NCI-H2107 treated with DMSO at 0.1 percent for 48 hours (cell line): ENCODE data around the gene PRKAG2.

Experiments
- DNase-seq: peaks from one replicate; lab custom pipeline; 2025; ENCODE audit not compliant: unreplicated experiment; lab: John Stamatoyannopoulos, UW

Gene PRKAG2

DNA sequence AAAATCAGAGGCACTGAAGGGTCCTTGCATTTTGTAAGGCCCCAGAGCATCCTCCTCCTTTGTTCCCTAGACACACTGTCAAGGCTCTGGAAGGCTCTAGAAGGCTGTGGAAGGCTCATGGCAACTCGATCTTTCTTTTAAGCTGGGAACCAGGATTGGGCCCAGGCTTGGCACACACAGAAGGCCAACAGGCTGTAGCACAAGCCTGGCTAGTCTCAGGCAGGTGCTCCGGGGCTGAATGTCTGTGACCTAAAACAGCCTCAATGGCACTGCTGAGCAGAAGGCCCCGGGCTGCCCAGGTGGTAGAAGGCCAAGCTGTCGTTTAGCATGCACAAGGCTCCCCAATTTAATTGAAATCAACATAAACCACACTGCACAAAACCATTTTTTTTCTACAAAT lies 55.7 kb downstream of the PRKAG2 start:
- no peak for DNase-seq

- no peak for DNase-seq
Observed at GRCh38 chr7:151820491-151821105, 56.3 kb downstream of the PRKAG2 start.

DNA sequence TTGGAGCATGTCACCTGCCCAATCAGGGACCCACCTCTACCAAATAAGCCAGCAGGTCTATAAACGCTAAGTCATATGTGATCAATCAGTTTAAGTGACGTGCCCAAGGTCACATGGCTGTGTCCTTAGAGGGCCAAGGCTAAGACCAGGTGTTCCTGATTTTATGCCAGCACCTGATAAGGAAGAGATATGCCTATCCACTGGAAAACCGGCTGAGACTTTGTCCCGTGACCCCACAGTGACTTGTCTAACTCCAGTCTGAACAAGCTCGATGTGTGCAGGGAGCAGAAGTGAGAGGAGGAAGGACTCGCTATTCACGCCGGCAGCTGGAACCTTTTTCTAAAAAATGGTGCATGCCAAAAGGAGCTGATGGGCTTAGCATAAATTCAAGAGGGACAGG lies 57.0 kb downstream of the PRKAG2 start:
- DNase-seq: no peak

GRCh38 chr7:151818674-151819519 lies 58.0 kb downstream of the PRKAG2 start:
- DNase-seq: no peak

DNA sequence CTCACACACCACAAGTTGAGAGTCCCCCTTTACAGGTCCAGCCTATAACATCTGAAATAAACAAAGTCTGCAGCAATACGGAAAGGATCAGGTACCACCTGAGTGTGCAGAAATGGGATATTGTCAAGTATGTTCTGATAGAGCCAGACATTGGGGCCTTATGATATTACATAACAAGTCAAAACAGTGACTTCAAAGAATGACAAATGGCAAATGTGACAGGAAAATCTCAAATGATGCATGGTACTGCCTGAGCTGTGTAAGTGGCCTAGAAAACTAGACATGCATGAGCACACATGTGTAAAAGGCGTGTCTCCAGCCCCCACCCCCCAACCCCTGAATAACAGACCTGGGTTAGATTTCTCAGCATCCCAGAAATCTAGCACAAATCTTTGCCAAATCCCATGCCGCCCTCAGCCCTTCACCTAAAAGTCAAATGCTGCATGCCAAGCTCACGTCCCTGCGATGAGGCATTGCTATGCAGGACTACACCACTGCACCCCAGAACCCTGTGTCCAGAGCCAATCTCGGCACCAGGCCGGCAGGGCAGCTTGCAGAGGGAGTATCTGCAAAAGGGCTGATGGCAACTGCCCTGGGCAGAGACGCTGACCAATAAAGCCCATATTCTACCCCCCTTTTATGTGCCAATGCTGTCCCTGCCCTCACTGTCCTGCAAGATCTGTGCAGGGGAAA lies 58.8 kb downstream of the PRKAG2 start:
- DNase-seq: no peak

DNA sequence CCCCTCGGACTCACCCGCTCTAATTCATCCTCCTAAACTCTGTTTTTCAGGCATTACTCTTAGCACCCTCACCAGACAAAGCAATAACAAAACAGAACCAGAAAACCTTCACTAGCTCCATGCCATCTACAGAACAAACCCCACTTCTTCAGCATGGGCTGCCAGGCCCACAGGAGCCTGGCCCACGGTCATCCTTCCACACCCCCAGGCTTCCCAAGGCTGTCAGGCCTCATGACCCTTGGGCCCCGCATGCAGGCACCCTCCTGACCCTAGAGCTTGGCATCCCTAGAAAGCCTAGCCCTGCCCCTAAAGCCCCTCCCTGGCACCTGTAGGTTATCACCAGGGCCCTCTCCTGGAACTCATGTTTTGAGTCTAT lies 59.6 kb downstream of the PRKAG2 start:
- no peak for DNase-seq

DNA sequence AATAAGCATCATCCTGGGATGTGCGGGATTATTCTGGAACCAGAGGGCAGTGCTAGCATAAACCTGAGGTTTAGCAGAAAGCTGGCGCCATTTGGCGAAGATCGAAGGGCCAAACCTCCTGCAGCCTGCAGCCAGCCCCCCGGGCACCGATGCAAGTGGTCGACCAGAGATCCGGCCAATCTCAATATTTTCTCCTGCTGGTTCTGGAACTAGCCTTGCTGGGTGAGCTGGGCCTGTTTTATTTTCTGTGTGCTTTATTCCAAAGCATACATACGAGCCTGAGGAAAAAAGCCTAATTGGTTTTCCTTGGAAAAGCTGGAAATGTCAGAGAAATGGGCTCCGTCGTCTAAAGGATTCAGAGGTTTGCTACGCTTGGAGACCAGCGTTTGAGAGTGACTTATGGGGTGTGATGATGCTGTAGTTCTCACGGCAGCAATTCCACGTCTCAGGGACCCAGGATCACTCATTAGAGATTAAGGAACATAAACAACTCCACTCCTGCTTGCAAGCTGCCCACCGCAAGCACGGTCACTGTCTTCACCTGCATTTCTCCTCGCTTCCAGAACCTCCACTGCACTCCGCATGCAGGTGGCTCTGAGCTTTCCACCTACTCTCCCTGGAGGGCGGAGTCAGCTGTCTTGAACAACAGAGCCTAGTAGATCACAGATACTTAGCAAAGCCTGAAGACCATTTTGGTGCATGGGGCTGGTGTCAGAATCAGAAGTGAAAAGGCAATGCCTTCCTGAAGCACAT lies 60.2 kb downstream of the PRKAG2 start:
- no peak for DNase-seq

DNA sequence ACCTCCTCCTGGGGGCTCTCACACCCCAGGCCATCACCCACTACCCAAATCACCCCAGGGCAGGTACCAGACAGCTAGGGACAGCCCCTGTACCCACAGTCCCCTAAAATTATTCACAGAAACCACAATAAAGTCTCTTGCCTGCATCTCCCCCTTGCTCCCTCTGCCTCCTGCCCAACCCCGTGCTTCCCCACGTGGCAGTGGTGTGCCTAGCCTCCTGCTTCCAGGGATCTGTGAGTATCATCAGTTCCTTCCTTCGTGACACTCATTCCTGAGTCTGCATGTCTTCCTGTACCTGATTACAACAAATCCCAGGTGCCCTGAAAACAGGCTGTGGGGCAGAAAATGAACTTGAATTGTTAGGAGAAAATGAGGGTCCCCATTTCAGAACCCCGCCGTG lies 61.5 kb downstream of the PRKAG2 start:
- DNase-seq: no peak

DNA sequence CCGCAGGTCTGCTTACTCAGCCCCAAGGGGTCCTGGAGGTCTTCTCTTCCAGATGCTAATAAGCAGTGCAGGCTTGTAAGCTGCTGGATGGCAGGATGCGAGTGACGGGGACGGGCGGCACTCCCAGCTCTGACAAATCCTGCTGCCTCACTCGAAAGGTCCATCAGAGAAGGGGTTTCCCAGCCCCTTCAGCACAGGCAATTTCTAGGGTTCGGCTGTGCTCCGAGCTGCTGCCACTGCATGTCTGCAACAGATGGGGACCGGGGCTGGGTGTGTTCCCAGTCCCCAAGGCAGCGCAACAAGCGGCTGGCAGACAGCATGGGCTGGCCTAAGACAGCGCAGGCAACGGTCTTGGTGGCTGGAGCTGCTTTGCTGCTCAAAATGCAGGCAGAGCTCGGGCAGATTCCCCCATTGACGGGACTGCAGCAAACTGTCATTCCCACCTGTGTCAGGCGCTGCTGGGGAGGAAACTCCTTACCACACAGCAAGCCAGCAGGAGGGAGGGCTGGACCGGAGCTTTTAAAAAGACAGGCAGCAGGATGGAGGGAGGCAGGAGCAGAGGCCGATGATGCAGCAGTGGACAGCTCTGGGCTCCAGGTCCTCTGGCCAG lies 62.4 kb downstream of the PRKAG2 start:
- no peak for DNase-seq

DNA sequence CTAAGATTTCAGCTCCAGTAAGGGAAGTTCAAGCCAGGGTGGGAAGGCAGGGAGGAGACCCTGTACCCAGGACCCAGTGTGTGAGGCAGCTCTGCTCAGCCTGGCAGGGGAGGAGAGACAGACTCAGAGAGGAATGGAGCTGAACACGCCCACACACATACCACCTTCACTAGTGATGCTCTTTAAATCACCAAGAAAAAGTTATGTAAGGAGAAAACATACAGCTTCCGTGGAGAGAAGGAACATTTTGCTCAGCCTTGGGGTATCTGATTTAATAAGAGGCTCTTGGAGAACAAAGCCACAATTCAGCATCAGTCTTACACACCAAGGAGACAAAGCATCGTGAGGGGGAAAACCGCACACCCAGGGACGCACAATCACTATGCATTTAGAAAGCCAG lies 62.9 kb downstream of the PRKAG2 start:
- DNase-seq: no peak

- no peak for DNase-seq
Observed at GRCh38 chr7:151813445-151813844, 63.5 kb downstream of the PRKAG2 start.

DNA sequence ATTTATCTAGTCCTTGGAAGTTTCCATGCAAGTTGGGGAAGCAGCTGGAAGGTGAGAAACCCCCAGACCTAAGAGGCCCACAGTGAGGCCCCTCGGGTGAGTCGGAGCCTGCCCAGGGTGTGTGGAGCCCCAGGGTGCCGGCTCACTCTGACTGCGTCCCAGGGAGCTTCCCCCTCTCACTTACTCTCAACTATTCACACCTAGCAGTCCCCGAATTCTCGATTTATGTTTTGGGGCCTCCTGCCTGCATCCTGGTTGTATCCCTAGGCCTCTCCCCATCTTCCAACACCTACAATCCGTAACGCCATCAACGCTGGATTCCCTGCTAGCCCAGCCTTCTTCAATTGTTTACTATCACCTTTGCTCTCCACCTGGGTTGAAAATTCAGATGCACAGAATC lies 63.9 kb downstream of the PRKAG2 start:
- DNase-seq: no peak

- no peak for DNase-seq
Observed at GRCh38 chr7:151810441-151811232, 66.3 kb downstream of the PRKAG2 start.

DNA sequence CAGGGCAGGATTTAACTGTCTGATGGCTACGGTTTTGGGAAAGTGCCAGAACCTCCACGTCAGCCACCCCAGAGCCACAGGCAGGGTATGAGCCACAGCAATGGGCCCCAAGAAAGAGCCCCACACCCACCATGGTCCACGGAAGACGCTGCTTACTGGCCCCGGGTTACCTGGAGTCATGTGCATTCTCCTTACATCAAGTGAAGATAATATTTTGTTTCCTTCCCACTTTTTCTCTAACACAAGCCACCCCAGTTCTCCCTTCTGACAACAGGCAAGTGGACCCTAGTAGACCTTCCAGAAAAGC lies 67.1 kb downstream of the PRKAG2 start:
- no peak for DNase-seq

- no peak for DNase-seq
Observed at GRCh38 chr7:151809146-151809863, 67.6 kb downstream of the PRKAG2 start.

GRCh38 chr7:151808400-151809145 lies 68.3 kb downstream of the PRKAG2 start:
- DNase-seq: no peak

DNA sequence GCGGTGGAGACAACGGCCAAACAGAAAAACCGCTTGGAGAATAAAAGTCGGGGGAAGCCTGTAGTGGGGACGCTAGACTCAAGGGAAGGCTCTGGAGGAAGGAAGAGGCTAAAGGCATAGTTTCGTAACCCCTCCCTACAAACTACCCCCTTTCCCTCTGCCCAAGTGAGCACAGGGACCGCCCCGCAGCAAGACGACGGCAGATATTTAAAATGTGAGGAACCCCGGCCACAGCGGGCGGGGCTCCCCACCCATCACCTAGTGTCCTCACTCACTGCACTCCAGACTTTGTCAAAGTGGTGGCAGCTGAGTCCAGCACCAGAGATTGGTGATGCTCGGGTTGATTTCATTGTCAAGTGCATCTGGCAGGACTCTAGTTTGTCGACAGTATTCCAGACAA lies 69.1 kb downstream of the PRKAG2 start:
- no peak for DNase-seq

DNA sequence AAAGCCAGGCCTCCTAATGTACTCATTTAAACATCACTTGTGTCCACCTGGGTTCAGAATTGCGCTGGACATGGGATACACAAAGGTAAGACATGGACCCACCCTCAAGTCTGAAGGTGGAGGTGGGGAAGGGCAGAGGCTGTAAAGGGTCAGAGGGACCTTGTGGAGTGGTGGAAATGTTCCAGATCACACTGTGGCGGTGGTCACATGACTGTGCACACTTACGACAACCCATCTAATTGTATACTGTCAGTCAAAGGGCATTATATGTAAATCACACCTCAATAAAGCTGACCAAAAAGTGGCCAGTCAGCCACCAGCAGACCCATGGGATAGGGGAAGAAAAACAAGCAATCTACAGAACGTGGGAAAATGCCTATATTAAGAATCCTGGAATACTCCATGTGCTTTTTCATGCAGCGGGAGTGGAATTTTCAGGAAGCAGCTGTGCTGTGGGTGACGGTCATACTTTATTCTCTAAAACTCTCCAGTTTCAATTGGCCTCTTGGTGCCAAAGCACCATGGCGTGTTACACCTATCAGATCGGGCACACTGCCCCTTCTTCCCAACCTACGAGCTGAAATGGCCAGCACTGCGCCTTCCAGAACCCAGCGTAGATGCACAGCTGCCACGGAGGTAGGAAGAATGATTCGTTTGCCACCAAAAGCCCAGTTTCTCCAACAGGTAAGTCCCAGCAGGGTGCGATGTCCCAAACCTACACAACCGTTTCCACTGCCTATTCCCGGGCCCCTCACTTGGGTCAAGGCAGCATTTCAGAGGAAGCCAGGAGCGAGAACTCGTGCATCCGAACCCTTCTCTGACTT lies 69.8 kb downstream of the PRKAG2 start:
- no peak for DNase-seq
